Renal cortical epithelial cell (primary cell): ENCODE data around the gene NUP214. TPM values are rescaled to one million over a fixed set of nuclear protein-coding genes. Genes with fewer than 3 reads are reported as not detected.
"Not testable (repeated sequence)": the region's sequence is repeated elsewhere in the genome, so short reads cannot be mapped to it uniquely, and the experiment has no call there.

ENCODE experiments used
- DNase-seq: peaks from one replicate; pipeline ENCODE4 v3.0.0-alpha.2; 2011; ENCODE audit warnings: low read depth
- total RNA-seq: library from RNA; depleted of rRNA; stranded (reverse); fragments of >200 nt; gene quantifications from 2 replicates; pipeline ENCODE4 v1.2.3, GENCODE V29; 2014

NUP214 gene
- total RNA-seq, 1 donor from 2014 or later = 40.6 TPM

DNA sequence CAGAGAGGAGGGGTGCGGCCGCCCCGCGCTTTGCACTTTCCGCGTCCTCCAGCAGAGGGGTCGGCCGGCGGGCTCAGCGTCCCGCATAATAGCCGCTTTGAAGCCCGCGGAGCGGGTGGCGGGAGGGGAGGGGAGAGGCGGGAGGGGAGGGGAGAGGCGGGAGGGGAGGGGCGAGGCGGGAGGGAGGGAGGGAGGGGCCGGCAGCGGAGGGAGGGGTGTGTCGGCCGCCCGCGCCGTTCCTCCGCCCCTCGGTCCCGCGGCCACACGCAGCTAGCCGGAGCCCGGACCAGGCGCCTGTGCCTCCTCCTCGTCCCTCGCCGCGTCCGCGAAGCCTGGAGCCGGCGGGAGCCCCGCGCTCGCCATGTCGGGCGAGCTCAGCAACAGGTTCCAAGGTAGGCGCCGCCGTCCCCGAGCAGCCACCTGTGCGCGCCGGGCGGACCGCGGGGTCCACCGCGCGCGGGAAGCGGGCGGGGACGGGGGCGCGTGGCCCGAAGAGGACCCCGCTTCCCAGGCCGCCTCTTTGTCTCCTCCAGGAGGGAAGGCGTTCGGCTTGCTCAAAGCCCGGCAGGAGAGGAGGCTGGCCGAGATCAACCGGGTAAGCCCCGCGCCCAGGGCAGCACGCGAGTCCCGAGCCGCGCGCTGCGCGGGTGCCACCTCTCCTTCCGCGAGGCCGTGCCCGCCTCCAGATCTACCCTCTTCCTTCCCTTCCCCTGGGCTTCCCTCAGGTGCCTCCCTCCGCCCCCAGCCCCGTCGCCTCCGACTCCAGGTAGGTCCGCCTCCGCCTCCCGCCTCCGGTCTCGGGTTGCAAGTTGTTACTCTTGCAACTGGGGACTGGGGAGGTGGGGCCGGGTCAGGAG lies 28.9 kb upstream of the NUP214 start, which contains the start of gene AIF1L:
Gene AIF1L, plus strand, starts transcription at position 263 of the 857 bp plus-strand sequence. Its CDS starts 99 bp downstream, at position 362.
- DNase-seq = no peak

DNA sequence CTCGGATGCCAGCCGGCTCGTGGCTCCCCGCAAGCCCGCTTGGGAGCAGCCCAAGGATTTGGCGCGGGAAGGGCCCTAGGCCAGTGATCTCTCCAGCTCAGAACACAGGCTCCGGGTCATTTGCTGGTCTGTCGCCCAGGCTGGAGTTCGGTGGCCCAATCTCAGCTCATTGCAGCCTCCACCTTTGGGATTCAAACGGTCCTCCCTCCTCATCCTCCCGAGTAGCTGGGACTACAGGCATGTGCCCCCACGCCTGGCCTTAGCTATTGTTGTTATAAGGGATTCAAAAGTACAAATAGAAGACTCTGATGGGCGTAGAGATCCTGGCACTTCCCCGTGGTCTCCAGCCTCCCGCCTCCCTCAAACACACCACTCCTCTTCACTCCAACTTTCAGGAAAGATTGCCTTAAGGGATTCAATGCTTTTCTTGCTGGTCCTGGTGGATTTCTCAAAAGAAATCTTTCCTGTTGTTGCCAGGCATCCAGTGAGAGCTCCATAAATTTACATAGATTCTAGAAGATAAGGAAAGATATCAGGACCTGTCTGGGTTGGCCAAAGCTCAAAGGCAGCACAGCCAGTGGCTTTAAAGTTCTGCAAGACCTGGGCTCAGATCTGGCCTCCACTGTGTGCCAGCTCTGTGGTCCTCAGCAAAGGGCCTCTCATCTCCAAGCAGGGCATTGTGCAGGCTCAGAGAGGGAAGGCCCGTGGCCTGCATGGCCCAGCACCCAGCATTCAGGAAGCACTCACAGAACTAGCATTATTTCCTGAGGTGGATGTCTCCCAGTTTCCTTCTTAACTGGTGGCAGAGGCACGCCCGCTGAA lies 28.0 kb upstream of the NUP214 start:
- no peak for DNase-seq

DNA sequence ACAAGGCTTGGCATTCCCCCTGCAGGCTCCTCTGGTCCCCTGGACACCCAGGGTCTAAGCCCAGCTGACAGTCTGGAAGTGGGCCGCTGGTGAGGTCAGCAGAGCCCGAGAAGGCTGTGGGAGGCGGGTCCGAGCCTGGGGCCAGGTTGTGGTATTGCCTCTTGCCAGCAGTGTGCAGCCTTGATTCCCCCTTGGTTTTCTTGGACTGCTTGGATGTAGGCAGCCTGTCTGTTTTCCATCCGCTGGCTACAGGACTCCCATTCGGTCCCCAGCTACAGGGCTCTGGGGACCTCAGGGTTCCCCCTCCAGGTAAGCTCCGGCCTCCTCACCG lies 27.5 kb upstream of the NUP214 start:
- no peak for DNase-seq

DNA sequence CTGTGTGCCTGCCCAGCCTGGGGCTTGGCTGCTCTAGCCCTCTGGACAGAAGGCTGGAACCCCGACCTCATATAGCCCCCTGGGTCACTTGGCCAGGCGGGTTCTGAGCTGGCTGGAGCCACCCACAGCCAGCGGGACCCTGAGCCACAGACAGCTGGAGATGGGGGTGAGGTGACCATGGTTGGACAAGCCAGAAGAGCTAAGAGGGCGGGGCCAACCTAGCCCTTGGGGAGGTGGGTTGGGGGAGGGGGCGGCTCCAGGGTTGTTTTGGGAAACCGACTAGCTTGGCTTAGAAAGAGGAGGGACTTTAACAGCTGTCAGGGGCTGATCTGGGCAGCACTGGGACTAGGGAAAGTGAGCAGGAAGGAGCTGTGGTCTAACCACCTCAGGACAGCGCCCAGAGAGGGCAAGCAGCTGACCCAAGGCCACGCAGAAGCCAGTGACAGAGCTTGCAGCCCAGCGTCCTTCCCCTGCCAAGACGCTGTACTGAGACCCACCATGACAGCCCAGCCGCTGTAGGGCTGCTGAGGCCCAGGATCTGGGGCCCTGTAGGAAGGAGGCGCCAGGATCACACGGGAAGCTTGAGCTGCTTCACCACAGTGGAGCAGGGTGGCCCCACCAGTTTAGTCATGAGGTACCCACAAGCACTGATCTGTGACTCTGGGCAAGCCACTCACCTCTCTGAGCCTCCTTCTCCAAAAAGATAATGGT lies 26.8 kb upstream of the NUP214 start:
- no peak for DNase-seq

DNA sequence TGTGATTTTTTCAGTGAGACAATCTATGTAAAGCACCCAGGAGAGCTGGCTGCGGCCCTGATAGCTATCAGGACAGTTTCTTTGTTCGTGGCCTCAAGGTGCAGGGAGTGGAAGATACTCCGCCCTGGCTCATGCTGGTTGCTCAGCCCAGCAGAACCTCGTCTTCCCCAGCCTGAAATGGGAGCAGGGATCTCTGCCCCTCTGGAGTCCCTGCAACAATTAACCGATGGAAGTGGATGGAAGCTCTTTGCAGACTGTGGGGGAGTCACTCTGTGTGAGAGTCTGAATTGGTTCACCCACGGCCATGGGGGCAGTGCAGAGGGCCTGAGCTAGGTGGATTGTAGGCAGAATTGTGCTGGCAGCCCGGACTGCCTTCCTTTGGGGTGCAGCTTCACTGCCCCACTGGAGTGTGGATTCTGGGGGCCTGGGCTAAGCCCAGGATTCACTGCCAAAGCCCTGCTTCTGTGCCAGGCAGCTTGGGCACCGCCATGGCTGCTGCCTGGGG lies 26.2 kb upstream of the NUP214 start:
- no peak for DNase-seq

DNA sequence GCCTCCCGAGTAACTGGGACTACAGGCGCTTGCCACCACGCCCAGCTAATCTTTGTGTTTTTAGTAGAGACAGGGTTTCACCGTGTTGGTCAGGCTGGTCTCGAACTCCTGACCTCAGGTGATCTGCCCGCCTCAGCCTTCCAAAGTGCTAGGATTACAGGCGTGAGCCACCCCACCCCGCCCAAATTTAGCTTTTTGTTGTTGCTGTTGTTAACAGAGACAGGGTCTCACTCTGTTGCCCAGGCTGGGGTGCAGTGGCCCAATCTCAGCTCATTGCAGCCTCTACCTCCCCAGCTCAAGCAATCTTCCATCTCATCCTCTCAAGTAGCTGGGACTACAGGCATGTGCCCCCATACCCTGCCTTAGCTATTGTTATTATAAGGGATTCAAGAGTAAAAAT lies 25.5 kb upstream of the NUP214 start:
- not testable (repeated sequence) for DNase-seq

DNA sequence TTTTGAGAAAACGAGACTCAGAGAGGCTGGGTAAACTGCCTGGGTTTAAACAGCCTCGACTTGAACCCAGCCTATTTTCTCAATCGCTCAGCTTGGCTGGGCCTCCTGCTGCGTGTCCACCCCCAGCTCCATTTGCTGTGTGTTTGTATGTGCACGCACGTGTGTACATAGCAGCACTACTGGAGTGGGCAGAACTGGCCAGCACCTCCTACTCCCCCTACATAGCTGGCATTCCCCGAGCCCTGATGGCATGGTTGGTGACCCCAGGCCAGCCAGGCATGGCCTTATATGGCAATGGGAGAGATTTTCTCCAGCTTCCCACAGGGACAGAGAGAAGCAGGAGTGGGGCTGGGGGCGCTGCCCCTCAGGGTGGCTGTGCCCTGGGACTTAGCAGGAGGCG lies 24.9 kb upstream of the NUP214 start:
- DNase-seq = peak; percentile 88

DNA sequence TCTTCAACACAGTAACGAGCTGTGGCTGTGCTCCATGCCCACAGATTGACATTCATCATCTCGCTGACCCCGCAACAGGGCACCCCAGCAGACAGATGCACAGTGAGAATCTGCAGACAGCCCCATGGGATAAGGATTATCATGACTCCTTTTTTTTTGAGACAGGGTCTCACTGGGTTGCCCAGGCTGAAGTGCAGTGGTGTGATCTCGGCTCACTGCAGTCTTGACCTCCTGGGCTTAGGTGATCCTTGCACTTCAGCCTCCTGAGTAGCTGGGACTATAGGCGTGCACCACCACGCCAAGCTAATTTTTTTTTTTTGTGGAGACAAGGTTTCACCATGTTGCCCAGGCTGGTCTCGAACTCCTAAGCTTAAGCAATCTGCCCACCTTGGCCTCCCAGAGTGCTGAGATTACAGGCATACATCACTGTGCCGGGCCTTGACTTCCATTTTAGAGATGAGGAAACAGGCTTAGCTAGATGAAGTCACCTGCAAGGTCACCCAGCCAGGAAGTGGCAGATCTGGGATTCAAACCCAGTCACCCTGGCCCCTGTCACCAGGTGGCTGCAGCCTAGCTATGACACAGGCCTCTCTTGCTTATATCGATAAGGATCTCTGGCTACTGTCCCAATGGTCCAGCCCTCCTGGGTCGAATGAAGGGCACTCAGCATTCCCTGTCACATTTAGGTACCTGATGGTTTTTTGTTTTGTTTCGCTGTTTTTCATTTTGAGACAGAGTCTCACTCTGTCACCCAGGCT lies 24.0 kb upstream of the NUP214 start:
- DNase-seq = no peak

DNA sequence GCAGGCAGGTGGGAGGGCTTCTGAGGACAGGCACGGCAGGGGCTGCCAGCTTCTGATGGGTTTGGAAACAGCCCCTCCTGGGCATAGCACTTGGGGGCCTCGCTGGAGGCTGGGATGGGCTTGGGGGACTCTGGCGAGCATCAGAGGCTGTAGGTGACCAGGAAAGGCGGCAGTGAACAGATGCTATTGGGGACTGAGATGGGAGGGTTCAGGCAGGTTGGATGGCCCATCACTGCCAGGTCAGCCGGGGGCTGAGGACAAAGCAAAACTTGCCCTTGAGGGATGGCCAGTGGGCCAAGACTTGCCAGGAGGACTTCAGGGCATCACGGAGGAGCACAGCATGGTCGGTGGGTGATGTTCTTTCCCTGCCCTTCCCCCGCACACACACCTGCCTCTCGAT lies 22.4 kb upstream of the NUP214 start:
- DNase-seq = no peak

DNA sequence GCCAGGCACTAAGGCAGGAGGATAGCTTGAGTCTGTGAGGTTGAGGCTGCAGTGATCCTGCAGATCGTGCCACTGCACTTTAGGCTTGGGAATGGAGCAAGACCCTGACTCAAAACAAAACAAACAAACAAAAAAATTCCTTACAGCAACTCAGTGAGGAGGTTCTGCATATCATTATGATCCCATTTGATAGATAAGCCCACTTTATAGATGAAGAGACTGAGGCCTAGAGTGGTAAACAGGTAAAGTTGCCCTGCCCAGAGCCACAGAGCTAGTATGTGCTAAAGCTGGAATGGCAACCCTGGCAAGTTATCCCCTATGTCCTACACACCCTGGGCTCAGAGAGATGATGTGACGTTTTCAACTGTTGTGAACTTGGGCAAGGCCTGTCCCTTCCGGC lies 21.9 kb upstream of the NUP214 start:
- DNase-seq = no peak

DNA sequence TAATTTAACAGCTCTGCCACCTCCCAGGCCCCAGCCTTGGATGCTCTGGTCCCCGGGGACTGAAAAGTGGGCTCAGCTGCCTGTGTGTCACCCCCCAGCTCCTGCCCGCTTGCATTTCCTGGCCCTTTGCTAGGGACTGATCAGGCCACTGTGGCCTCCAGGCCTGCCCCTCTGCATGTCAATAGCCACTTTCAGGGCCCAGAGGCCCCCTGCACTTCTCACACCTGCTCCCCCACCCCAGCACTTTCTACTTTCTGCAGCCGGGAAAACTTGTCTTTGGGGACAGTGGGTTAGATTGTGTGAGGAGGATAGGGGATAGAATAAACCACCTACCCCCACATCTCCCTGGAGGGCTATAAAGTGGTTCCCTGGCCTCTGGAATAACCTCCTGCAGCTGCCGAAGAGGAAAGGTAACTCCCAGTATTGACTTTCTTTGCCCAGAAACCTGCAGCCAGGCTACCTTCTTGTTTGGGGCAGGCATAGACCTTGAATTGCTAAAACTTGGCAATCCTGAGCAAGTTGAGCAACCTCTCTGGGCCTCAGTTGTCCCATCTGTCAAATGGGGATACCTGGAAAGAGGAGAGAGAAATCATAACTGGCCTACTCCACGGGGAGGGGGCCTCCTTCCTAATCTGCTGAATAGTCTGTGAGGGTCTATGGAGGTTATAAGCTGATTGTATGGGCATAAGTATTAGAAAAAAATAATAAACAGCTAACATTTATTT lies 21.2 kb upstream of the NUP214 start:
- DNase-seq = no peak

DNA sequence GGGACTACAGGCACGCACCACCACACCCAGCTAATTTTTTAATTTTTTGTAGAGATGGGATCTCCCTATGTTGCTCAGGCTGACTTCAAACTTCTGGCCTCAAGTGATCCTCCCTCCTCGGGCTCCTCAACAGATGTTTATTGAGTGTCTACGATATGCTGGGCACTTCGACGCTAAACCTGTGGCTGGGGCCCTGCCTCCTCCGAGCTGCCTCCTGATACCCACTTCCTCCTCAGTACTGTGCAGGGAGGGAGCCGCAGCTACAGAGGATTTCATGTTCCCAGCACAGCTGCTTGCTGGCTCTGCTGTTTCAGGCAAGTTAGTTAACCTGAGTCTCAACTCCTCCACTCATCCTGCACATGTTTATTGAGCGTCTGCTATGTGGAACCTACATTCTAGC lies 19.4 kb upstream of the NUP214 start:
- DNase-seq = no peak

DNA sequence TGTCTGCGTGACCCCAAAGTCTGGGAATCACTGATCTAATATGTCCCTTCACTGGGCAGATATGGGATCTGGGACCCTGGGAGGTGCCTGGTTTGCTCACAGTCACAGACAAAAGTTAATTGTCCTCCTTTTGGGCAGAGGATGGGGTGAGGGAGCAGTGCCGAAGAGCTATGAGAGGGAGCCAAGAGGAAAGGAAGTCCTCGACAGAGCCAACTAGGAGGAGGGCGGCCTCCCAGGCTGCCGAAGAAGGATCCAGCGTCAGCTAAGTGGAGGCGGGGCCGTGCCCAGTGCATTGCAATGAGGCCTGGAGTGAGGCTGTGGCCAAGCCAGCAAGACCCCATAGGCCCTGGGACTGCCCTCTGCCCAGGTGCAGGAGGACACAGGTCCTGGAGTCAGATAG lies 17.6 kb upstream of the NUP214 start:
- no peak for DNase-seq

DNA sequence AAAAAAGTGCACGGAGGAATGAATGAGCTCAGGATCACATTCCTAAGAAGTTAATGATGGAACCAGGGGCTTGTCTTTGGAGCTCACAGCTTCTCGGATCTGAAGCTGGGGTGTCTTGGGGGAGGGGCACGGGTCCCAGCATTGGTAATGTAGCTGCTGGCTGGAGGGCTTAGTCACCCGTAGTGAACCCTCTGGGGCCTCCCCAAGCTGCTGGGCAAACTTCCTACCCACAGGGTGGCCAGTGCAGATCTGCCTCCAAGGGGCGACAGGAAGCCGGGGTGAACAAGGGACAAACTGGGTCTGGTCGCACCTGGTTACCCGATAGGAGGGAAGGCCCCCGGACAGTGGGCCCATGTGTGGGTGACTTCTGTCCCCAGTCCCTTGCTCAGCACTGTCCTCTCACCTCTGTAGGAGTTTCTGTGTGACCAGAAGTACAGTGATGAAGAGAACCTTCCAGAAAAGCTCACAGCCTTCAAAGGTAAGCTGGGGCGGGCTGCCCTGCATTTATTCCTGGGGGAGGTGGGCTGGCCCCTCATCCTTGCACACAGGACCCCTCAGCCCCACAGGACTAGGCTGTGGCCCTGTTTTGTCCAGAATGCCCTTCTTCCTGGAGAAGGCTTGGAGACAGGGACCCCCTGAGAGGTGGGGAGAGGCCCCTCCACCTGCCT lies 14.1 kb upstream of the NUP214 start:
- peak; percentile 93 for DNase-seq

DNA sequence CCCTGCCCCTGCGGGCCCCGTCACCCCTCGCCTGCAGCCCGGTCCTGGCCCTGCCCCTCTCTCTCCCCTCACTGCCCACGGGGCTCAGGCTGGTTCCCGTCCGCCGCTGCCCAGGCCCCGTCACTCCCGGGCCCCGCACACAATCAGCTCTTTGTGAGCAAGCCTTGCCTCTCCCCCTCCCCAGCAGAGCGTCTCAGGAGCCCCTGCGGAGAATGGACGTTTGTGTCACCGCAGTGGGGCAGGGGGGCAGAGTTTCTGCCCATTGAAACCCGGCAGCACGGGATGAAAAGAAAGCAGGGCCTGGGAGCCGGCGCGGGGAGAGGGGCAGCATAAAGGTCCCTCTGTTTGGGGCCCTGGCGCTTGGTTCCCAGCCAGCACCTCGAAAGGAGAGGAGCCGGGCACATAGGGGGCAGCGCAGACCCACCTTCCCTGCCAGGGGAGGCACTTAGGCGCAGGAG lies 13.5 kb upstream of the NUP214 start:
- DNase-seq = no peak

DNA sequence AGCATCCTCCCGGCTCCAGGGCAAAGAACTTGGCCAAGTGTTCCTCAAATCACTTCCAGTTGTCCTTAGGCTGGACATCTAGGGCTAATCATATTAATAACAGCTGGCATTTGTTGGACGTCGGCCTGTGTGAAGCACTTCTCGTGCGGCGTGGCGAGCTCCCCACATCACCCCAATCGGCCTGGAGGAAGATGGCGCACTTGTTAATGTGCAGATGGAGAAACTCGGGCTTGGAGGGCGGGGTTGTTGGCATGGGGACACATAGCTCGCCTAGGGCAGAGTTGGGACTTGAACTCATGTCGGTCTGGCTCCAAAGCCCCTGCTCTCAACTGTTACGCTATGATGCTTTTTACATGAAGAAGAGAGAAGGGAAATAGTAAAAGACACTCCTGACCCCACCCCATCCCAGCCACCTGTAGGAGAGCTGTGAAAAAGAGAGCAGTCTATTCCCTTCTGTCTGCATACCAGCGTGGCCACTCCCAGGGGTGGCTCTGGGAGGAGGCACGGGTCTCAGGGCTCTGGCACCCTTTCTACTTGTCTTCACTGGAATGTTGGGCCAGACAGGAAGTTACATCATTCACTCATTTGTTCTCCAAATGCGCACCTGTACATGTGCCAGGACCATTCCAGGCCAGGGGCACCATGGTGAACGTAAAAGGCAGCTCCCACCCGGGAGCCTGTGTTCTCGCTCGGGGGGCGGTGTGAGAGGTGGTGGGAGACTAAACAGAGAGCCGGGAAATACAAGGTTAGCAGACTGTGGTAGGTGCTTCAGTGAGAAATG lies 12.8 kb upstream of the NUP214 start:
- DNase-seq = peak; percentile 41

DNA sequence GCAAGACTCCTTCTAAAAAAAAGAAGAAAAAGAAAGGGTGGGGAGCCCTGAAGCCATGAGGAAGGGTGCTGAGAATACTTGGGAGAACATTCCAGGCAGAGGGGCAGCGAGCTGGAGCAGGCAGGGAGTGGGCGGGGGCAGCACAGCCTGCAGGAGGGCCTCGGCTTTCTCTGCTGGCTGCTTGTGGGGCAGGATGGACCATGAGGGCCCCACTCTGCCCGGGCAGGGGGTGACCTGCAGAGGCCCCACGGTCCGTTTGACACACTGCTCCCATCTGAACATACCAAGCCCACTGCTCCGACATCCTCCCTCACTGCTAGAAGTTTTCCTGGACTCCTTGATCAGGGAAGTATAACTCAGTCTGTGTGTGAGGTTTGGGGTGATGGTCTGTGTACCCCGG lies 11.7 kb upstream of the NUP214 start:
- DNase-seq = peak; percentile 42

DNA sequence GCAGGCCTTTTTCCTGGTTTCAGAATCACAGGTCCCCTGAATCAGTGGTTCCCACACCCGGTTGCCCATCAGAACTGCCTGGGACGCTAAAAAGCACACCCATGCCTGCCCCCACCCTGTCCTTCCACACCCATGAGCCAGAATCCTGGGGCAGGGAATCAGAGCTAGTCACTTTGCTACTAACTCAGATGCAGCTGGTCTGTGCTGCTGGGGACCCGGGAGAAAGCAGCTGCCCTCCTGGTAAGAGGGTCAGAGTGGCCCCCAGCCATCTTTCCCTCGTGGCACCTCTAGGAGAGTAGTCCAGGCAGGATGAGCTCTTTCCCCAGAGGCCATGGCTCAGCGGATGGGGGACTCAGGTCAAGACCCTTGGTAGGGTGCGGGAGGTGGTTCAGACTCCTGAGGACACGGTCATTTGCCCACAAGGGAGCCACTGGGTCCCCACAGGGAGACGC lies 11.3 kb upstream of the NUP214 start:
- no peak for DNase-seq

DNA sequence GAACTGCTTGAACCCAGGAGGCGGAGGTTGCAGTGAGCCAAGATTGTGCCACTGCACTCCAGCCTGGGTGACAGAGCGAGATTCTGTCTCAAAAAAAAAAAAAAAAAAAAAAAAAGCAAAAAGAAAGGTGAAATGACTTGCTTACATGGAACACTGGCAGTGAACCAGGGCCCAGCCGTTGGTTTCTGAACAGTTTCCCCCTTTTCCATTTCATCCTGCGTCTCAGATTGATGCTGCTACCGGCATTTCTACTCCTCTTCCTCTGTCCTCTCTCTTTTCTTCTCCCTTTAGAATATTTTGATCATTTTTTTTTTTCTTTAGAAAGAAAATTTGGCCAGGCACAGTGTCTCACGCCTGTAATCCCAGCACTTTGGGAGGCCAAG lies 10.0 kb upstream of the NUP214 start:
- DNase-seq = not testable (repeated sequence)
